K562 (cell line): ENCODE measurements around the gene SLC8A1. TPM values are rescaled to one million over a fixed set of nuclear protein-coding genes. Genes with fewer than 3 reads are reported as not detected.

Experiments used
- ATAC-seq: fragments of 200-7000 bp; cut with Tn5 transposase; 3 replicates; pipeline ENCODE4 v1.9.1; 2020; ENCODE audit warnings: moderate library complexity
- BruUV-seq: library from RNA; stranded (reverse); fragments of 400-500 nt; replicated peaks from 2 replicates; lab custom pipeline; 2021; lab: Mats Ljungman, UMichigan
- CTCF ChIA-PET: fragments of 300-600 bp; formaldehyde crosslinking; extraction: SDS; loops from one replicate; lab custom pipeline; 2021; ENCODE audit warnings: low intra/inter-chr PET ratio; lab: Yijun Ruan, JAX
- POLR2A ChIA-PET: fragments of 300-600, 350-650 bp; sonication (Branson Sonifier 250); formaldehyde crosslinking; extraction: SDS; loops from one replicate; lab custom pipeline; 2021; ENCODE audit warnings: antibody characterized with exemption, inconsistent platforms; lab: Yijun Ruan, JAX
- DNase-seq, 4 experiments: peaks; one replicate each; pipeline versions ENCODE4 v3.0.0 to v3.0.0-alpha.2; 2011 to 2018; ENCODE audit warnings: low spot score in 3 of 4, mixed read lengths in 3 of 4; ENCODE audit errors: extremely low read depth in 1 of 4
- FAIRE-seq: peaks from 2 replicates; lab custom pipeline; 2011; peaks lifted over from hg19 to GRCh38; lab: Jason Lieb, UNC
- H2AFZ ChIP-seq: 2 replicates; pipeline ENCODE4 v1.6.0; 2011; ENCODE audit warnings: low read depth, low read length, control low read depth, inconsistent platforms
- H3K27ac ChIP-seq: fragments of 200-600 bp; 3 replicates; pipeline ENCODE4 v1.8.0; 2011; ENCODE audit warnings: low read depth, mild to moderate bottlenecking, control low read depth, inconsistent platforms, low read length, moderate library complexity, mixed read lengths; ENCODE audit errors: extremely low read depth
- H3K27me3 ChIP-seq, 2 experiments: fragments of 300-600 bp in 1 of 2; 2 replicates in 1 of 2; 3 replicates in 1 of 2; pipeline versions ENCODE4 v1.6.0 to v1.8.0; 2011; ENCODE audit warnings: inconsistent platforms in 2 of 2, low read length in 2 of 2, mild to moderate bottlenecking in 1 of 2, mixed read lengths in 1 of 2, moderate library complexity in 1 of 2; ENCODE audit not compliant: control insufficient read depth in 2 of 2, insufficient read depth in 2 of 2
- H3K36me3 ChIP-seq: fragments of 300-600 bp; 3 replicates; pipeline ENCODE4 v1.8.0; 2011; ENCODE audit warnings: mild to moderate bottlenecking, low read length, inconsistent platforms; ENCODE audit not compliant: control insufficient read depth, insufficient read depth
- H3K4me1 ChIP-seq, 2 experiments: fragments of 200-600 bp in 1 of 2; replicated peaks in 1 of 2; 2 replicates in 1 of 2; 3 replicates in 1 of 2; pipeline versions ENCODE4 v1.5.1 to v1.8.0; 2011; ENCODE audit warnings: inconsistent platforms in 2 of 2, low read length in 2 of 2, mild to moderate bottlenecking in 1 of 2, mixed read lengths in 1 of 2, moderate library complexity in 1 of 2; ENCODE audit not compliant: control insufficient read depth in 2 of 2, insufficient read depth in 2 of 2
- H3K4me2 ChIP-seq: 2 replicates; pipeline ENCODE4 v1.6.1; 2011; ENCODE audit warnings: low read length, control low read depth, inconsistent platforms, mixed read lengths; ENCODE audit not compliant: insufficient read depth
- H3K4me3 ChIP-seq: fragments of 200-600 bp; sonication (generic), shearing (Covaris generic); 2 replicates; pipeline ENCODE4 v1.5.1; 2016; ENCODE audit warnings: control low read depth, inconsistent platforms
- H3K79me2 ChIP-seq: fragments of 200-600 bp; 3 replicates; pipeline ENCODE4 v1.8.0; 2011; ENCODE audit warnings: low read length, inconsistent platforms; ENCODE audit not compliant: control insufficient read depth, insufficient read depth
- H3K9ac ChIP-seq, 2 experiments: 2 replicates each; pipeline versions ENCODE4 v1.6.0 to v1.6.1; 2011; ENCODE audit warnings: low read depth in 2 of 2, low read length in 2 of 2, control low read depth in 1 of 2, inconsistent platforms in 1 of 2, mild to moderate bottlenecking in 1 of 2, mixed read lengths in 1 of 2; ENCODE audit not compliant: insufficient read depth in 1 of 2
- H3K9me1 ChIP-seq: one replicate; pipeline ENCODE4 v1.6.0; 2011; ENCODE audit warnings: inconsistent platforms, mild to moderate bottlenecking, low read length, moderate library complexity; ENCODE audit not compliant: control insufficient read depth, insufficient read depth
- H3K9me3 ChIP-seq: replicated peaks from 2 replicates; pipeline ENCODE4 v1.5.1; 2011; ENCODE audit warnings: low read depth, low read length, inconsistent platforms; ENCODE audit not compliant: control insufficient read depth, insufficient read depth
- H4K20me1 ChIP-seq: replicated peaks from 2 replicates; pipeline ENCODE4 v1.6.1; 2011; ENCODE audit warnings: low read length, inconsistent platforms, mixed read lengths; ENCODE audit not compliant: control insufficient read depth, insufficient read depth
- CEBPG ChIP-seq, 3 experiments: fragments of 200-800 bp in 1 of 3; sonication (Bioruptor generic) in 1 of 3; sonication (generic) in 1 of 3; formaldehyde crosslinking in 1 of 3; IDR thresholded peaks in 2 of 3; conservative IDR thresholded peaks in 1 of 3; 2 replicates each; pipeline versions ENCODE4 v1.6.1 to v1.8.0; 2016 to 2022; ENCODE audit warnings: missing compliant biosample characterization in 2 of 3, missing genetic modification characterization in 2 of 3, mild to moderate bottlenecking in 1 of 3, missing genetic modification reagents in 1 of 3
- CREM ChIP-seq: IDR thresholded peaks from 2 replicates; pipeline ENCODE4 v1.6.1; 2014; ENCODE audit warnings: antibody characterized with exemption, low read depth
- E4F1 ChIP-seq: fragments of 250-450 bp; sonication (Bioruptor Pico); IDR thresholded peaks from 2 replicates; pipeline ENCODE4 v1.5.0; 2021; ENCODE audit warnings: mild to moderate bottlenecking, borderline replicate concordance
- NCOA4 ChIP-seq: fragments of 450-650 bp; IDR thresholded peaks from 2 replicates; pipeline ENCODE4 v1.6.1; 2018; ENCODE audit warnings: mild to moderate bottlenecking; ENCODE audit not compliant: partially characterized antibody
- SMARCE1 ChIP-seq: fragments of 450-650 bp; IDR thresholded peaks from 2 replicates; pipeline ENCODE4 v1.7.1; 2016; ENCODE audit warnings: mild to moderate bottlenecking
- WGBS: fragments of 100-300 bp; shearing (Covaris generic); methylation state at CpG from one replicate; pipeline ENCODE4 v1.1.6; 2016; ENCODE audit warnings: low coverage, mixed read lengths; ENCODE audit not compliant: insufficient coverage; ENCODE audit errors: missing lambda C conversion rate; 5-methylcytosine and 5-hydroxymethylcytosine counted together
- in situ Hi-C: fragments of 300-500 bp; cut with MboI; formaldehyde crosslinking; loops from 4 replicates; pipeline ENCODE4 v1.15.0; 2018; ENCODE audit warnings: inconsistent platforms, mixed read lengths
- intact Hi-C: fragments of 100-400 bp; cut with micrococcal nuclease; formaldehyde crosslinking; loops from 2 replicates; pipeline ENCODE4 v1.14.2; 2022
- polyA plus RNA-seq, 8 experiments: library from polyadenylated mRNA; depleted of rRNA in 4 of 8; stranded (reverse) in 5 of 8; unstranded in 3 of 8; fragments of >200 nt; fragmentation: Nextera tagmentation in 2 of 8; fragmentation: Illumina TruSeq in 1 of 8; extraction: Ambion mirVana in 2 of 8; extraction: Trizol in 1 of 8; gene quantifications; 2 replicates each; pipeline versions ENCODE4 v1.2.1 to v1.2.3, GENCODE V29; 2011 to 2014; ENCODE audit warnings: inconsistent platforms in 1 of 8, missing spikeins in 1 of 8
- total RNA-seq, 7 experiments: library from RNA; depleted of rRNA in 6 of 7; stranded (reverse); fragments of >200 nt in 6 of 7; fragmentation: Illumina TruSeq in 2 of 7; extraction: Trizol in 2 of 7; gene quantifications; 2 replicates each; pipeline versions ENCODE4 v1.2.1 to v1.2.3, GENCODE V29; 2011 to 2021; ENCODE audit warnings: low replicate concordance in 1 of 7

Gene SLC8A1
- total and polyA plus RNA-seq, 9 of the 15 experiments (the other 6 are each of a cell fraction or from before 2014, with no cell fraction given): not detected

GRCh38 chr2:40173276-40173675 lies 278.6 kb downstream of the SLC8A1 start:
- WGBS: 0% methylated on average over 2 of the region's 2 CpGs
- no peaks in the 10 kb centered on the region for H3K27me3 ChIP-seq
- no peak for ATAC-seq
- FAIRE-seq: no peak
- H3K79me2 ChIP-seq: no peaks in the 10 kb centered on the region
- intact Hi-C loops (no loop called here), in situ Hi-C loops (no loop called here)
- no TSS peak for BruUV-seq
- ChIA-PET CTCF (no interaction called here), POLR2A (no interaction called here)
- H3K9me3 ChIP-seq: no peaks in the 10 kb centered on the region
- H3K9me1 ChIP-seq: no peaks in the 10 kb centered on the region
- H2AFZ ChIP-seq: no peak overlapping the region
- DNase-seq: no peak
- no peak overlapping the region for H3K9ac ChIP-seq
- H3K27ac ChIP-seq: no peak overlapping the region
- no peaks in the 10 kb centered on the region for H3K4me1 ChIP-seq
- no peak overlapping the region for H3K4me3 ChIP-seq
- no peak overlapping the region for H3K4me2 ChIP-seq
- TF ChIP-seq NCOA4 (no peak), CREM (no peak), CEBPG (CRISPR knock-in tag; IDR thresholded peaks at IDR 0.05) (no peak), CEBPG (tag; conservative IDR thresholded peaks at IDR 0.05 in 1 of 2, IDR thresholded peaks at IDR 0.05 in 1 of 2) (no peak), SMARCE1 (no peak), E4F1 (CRISPR knock-in tag) (no peak)
- H4K20me1 ChIP-seq: no peaks in the 10 kb centered on the region
- no peaks in the 10 kb centered on the region for H3K36me3 ChIP-seq
